COLO829 (cell line): ENCODE measurements around the gene B4GALNT1.
A peak's percentile ranks its signal among the peaks of the same experiment; 100 is the strongest.
"Not testable (repeated sequence)": the region's sequence is repeated elsewhere in the genome, so short reads cannot be mapped to it uniquely, and the experiment has no call there.

Experiments
- DNase-seq: peaks from one replicate; pipeline ENCODE4 v3.0.0; 2012; ENCODE audit warnings: low spot score

B4GALNT1 gene

DNA sequence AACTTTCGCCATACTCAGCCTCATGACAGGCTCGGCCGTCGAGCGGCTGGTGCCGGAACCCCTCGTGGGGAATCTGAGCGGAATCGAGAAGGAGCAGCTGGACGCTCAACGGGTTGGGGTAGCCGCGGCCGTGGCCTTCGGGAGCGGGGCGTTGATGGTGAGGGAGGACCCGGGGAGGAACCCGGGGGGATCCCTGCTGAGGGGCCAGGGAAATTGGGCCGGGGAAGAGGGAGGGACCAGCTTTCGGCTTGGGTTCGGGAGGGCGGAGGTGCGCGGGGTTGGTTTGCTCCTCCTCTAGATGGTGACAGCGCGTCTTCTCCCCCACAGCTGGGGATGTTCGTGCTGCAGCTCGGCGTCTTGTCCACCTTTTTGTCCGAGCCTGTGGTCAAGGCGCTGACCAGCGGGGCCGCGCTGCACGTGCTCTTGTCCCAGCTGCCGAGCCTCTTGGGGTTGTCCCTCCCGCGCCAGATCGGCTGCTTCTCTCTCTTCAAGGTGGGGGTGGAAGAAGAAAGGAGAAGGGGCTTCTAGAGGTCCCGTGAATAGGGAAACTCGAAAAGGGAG, 12.0 kb downstream of the B4GALNT1 start:
- DNase-seq = no peak

DNA sequence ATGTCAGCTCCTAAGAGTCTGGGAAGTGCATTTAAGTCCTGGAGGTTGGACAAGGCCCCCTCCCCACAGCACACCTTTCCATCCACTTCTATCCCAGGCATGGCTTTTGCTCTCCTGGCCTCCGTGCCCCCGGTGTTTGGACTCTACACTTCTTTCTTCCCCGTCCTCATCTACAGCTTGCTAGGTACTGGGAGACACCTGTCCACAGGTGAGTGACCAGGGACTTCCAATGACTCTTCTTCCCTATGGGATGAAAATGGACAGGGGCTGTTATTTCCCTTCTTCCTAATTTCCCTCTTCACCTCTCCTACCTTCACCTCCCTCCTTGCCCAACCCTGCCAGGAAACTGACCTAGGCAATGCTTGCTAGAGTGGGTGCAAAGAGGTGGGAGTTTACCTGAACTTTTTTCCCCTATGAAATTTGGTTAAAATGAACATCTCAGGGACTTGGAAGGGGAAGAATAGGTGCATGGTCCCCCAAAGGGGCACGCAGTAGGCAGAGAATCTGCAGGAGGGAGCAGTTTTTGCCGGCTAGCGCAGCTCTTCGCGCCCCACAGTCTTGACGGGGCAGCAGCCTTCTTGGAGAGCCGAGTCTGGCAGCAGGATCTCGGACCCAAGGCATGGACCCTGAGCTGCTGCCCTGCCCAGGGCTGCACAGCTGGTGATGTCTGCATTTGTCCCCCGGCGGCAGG, 12.6 kb downstream of the B4GALNT1 start:
- no peak for DNase-seq

DNA sequence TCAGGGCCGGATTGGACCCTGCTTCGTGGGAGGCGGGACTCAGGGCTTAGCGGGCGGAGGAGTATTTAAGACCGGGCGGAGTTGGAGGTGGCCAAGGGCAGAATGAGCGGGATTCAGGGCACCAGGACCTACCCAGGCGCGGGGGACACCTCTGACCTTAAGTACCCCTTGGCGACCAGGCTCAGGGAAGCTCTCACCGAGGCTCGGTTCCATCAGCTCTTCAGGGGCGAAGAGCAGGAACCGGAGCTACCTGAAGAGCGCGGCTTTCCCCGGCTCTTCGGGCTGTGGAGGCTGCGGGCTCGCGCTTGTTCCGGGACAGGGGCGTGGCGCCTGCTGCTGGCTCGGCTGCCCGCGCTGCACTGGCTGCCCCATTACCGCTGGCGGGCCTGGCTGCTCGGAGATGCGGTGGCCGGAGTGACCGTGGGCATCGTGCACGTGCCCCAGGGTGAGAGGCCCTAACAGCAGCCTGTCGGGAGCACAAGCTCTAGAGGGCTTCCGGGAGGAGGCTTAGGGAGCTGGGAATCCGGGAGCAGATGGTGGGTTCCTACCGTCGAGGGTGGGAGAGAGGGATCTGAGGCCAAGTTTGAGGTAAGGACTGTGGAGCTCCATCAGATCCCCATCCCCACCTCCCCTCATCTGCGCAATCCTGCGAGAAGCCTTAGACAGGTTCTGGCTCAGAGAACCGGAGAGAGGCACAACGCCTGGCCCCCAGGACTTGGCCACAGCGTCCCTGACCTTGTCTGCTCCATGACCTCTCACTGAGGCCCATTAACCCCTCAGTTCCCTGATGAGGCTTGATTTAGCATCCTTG, 13.4 kb downstream of the B4GALNT1 start:
- DNase-seq = no peak

DNA sequence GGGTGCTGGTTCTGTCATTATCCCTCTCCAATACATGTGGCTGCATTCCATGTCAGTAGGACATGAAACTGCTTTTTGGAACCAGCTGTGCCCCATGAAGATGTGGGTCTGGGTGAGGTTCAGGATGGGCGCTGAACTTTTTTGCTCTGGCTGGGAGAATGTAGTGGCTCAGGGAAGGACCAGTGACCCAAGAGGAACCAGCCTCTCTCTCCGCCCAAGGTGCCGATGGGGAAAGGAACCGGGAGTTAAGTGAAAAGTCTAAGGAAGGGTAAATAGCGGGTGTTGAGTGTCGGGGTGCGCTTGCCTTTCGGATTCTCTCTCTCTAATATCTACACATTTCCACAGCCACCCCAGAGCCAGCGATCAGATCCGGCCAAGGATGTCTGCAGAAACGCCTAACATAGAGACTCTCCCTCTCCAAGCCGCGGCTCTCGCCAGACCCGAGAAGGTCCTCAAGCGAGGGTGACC, 14.0 kb downstream of the B4GALNT1 start:
- DNase-seq = no peak

DNA sequence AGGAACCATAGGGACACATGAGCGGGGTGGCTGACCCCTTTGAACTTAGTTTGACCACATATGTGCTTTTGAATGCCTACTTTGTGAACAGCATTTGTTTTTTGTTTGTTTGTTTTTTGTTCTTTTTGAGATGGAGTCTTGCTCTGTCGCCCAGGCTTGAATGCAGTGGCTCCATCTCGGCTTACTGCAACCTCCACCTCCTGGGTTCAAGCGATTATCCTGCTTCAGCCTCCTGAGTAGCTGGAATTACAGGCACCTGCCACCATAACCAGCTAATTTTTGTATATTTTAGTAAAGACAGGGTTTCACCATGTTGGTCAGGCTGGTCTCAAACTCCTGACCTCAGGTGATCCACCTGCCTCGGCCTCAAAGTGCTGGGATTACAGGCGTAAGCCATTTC, 14.6 kb downstream of the B4GALNT1 start:
- DNase-seq = not testable (repeated sequence)

DNA sequence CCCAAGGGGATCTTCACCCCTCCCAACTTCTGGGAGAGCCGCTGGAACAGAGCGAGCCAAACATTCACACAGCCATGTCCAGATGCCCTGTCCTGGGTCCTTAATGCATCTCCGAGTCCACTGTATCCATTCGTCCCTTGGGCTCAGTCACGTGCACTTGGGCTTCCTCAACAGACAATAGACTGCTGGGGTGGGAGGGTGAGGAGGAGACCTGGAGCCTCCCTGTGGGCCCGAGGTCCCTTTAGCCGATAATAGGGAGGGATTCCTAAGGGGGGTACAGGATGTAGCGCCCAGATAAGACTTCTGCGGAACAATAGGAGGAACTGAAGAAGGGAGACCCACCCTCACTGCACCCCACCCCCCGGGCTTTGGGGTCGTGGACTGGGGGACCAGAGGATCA, 15.1 kb downstream of the B4GALNT1 start:
- DNase-seq = no peak

DNA sequence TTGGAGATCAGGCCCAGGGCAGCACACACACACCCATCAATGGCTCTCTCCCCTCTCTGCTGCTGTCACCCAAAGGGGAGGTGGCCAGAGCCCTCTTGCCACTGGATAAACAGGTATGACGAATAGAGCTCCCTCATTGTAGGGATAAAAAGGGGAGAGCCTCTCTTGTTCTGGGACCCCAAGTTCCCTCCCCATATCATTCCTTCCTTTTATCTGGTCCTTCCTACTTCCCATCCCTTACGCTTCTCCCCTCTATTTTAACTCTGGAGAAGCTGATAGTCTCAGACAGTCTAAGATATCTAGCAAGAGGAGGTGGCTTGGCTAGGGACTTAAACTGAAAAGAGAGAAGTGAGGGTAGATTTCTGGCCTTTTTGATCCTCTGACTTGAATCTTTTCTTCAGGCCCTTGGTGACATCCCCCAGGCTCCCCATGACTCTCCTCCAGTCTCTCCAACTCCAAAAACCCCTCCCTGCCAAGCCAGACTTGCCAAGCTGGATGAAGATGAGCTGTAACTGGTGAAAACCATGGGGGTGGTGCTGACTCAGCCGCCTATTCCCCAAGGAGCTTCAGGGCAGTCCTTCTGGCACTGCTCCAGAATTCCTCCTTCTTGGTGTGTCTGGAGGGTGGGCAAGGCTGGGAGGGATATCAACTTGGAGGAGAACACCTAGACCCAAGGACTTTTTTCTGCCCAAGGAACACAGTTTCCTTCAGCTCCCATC, 16.5 kb downstream of the B4GALNT1 start:
- DNase-seq = no peak

DNA sequence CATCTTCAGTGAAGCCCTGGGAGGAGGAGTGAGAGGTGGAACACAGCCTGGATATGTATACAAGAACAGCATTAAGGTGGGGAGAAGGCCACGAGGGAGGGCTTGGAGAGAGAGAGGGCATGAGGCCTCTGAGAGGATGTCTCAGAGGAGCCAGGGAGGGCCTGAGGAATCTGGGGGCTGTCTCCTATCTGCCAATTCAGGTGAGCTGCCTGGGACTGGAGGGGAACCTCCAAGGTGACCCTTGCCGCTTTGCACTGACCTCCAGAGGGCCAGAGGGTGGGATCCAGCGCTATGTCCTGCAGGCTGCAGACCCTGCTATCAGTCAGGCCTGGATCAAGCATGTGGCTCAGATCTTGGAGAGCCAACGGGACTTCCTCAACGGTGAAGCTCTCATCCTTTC, 17.4 kb downstream of the B4GALNT1 start:
- DNase-seq = no peak

DNA sequence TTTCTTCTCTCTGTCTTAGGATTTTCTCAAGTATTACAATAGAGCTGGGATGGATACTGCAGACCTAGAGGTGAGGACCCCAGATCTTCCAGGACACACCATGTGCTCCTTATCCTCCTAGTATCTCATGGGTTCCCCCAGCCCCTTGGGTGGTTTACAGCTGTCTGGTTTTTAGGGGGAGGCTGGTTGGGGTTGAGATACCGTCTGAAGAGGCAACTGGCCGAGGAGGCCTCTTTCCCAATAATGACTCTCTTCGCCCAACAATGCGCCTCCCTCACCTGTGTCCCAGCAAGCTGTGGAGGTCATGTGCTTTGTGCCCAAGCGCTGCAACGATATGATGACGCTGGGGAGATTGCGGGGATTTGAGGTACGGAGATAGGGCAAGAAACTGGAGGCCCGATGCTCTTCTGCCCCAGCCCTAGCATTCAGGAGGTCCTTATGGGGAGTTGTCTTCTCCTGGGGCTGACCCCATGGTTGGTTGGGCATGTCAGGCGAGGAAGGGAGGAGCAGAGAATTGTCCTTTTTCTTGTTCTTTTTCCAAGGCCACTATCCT, 18.0 kb downstream of the B4GALNT1 start:
- no peak for DNase-seq

DNA sequence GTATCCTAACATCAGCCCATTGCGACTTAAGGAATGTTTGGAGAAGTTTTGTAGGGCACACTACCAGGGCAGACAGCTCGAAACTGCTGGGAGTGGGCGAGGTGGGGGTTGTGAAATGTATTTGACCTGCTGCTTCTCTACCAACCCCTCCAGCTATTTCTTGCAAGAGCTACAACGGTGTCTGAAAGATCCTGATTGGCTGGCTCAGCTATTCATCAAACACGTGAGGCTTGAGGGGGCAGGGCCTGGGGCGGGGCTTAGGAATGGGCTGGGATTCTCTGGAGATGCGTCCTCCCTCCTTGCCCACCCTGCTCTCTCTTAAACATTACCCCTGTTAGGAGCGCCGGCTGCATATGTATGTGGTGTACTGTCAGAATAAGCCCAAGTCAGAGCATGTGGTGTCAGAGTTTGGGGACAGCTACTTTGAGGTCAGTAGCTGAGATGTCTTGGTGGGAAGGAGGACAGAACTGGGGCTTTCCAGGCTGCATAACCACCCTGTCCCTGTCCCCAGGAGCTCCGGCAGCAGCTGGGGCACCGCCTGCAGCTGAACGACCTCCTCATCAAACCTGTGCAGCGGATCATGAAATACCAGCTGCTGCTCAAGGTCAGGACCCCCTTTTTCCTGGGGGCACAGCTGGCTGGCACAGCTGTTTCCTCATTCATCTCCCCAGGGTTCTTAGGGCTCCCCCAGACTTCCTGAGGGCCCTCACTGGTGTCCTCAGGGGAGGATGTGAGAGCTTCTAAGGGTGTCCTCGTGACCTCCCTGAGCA, 18.6 kb downstream of the B4GALNT1 start:
- no peak for DNase-seq

DNA sequence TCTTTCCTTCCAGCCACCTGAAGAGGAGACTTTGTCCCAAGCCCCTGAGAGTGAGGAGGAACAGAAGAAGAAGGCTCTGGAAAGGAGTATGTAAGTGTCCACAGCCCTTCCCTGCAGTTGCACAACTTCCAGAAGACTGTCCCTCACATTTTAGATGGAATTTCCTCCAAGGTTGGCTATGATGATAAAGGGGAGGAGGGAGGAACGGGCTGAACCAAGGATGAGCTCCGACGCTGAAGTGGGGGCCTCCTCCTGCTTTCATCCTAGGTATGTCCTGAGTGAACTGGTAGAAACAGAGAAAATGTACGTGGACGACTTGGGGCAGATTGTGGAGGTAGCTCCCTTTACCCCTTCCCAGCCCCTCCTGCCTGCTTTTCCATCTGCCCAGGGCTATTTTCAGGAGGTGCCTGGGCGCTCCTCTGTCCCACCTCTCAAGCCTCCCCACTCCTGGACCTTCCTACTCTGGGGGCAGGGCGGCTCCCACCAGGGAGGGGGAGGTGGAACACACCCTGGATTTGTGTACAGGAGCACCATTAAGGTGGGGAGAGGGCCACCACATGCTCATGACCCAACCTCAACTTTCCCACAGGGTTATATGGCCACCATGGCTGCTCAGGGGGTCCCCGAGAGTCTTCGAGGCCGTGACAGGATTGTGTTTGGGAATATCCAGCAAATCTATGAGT, 19.4 kb downstream of the B4GALNT1 start:
- no peak for DNase-seq

DNA sequence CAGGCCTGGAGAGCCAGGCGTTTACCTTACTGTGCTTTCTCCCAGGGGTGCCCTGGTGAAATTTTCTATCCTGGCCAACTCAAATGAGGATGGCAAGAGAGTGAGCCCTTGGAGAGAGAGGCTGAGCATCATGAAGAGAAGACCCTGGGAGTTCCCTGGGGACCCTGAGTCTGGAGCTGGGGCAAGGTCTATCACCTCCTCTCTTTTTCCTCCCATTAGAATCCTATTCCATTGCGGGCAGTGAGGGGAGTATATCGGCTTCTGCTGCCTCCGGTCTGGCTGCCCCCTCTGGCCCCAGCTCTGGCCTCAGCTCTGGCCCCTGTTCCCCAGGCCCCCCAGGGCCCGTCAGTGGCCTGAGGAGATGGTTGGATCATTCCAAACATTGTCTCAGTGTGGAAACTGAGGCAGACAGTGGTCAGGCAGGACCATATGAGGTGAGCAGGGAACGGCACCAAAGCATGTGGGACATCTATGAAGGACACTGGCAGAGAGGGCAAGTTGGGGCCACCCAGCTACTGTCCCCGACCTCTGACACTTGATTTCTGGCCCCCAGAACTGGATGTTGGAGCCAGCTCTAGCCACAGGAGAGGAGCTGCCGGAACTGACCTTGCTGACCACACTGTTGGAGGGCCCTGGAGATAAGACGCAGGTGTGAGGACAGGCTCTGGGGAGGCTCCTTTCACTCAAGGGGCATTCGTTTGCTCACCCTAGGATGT, 20.1 kb downstream of the B4GALNT1 start:
- DNase-seq = no peak

DNA sequence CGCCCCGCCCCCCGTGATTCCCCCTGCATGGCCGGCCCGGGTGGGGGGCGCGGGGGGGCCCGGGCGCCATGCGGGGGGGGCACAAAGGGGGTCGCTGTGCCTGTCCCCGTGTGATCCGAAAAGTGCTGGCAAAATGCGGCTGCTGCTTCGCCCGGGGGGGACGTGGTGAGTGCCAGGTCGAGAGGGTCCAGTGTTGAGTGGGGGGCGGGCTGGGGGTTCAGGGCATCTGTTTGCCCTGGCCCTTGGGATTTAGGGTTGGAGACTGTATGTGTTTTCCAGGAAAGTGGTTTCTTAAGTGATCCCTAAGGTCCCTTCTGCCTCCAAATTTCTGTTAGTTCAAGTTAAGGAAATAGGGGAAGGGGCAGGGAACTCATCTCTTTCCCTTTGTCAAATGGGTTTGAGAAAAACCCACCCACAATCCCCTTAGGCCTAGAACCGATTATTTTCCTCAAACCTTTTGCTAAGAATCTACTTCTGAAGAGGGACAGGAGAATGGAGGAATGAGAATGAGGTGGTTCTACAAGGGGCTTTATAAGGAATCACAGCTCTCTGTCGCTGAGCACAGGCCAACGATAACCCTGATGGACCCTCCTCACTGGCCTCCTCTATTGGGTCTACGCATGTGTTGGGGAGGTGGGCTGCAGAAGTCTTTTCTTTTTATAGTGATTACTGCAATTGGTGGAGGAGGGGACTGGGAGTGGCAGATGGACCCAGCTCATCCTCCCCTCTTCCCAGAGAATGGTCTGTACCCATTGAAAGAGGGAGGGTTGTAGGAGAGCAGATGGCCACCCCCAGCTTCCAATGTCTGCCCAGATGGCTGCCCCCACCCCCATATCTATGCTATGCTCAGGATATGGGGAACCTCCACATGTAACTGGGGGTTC, 20.9 kb downstream of the B4GALNT1 start:
- no peak for DNase-seq

DNA sequence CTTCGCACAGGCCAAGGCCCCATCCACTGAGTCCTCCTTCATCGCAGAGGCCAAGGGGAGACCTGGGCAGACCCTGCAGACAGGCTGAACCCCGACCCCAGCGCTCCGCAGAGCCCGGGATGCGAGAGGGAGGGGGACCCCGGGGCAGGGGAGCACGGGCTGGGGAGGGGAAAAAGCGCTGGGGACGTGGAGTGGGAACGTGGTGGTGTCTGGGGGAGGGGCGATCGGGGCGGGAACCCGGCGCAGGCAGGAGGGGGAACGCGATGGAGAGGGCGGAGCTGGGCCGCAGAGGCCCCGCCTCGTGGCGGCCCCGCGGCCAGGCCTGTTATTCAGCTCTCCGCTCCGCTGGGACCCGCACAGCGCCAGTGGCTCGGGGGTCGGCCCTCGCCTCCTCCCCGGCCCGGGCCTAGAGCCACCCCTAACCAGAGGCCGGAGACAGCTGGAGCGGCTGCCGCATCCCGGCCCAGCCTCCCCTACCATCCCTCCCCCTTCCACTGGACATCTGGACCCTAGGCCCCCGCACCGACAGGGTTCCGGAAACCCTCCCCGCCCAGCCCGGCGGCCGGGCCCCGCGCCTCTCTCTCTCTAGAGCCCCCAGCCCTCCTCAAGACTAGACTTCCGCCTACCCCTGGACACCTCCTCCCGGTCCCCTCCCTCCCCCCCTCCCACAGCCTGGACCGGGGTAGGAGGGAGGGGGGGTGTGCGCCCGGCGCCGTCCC, 21.7 kb downstream of the B4GALNT1 start, which contains the start of gene ARHGEF25:
ARHGEF25 (plus strand) TSS at position 328 of the 719 bp plus-strand sequence. CDS start 460 bp downstream, outside the sequence.
- DNase-seq = peak; percentile 85

DNA sequence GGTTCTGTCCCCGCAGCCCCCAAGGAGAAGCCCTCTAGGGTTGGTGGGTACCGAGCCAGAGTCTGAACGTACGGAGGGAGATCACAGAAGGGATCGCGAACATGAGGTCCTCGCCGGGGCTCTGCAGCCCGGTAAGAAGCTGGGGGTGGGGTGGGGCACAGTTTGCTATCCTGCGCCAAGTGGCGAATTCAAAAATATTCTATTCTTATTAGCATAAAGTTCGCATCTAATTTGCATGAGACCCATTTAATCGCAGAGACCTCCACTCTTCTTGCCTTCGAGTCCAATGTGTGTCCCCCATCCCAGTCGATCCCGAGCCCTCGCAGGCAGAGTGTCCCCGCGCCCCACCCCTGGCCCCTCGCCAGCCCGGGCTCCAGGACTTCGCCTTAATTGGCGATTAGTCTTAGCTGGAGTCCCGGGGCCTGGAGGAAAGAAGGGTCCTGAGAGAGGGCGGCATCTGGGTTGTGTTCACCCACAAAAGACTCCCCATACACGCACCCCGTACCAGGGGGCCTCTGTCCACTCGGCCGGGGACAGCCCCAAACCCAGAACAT, 22.4 kb downstream of the B4GALNT1 start:
- no peak for DNase-seq

DNA sequence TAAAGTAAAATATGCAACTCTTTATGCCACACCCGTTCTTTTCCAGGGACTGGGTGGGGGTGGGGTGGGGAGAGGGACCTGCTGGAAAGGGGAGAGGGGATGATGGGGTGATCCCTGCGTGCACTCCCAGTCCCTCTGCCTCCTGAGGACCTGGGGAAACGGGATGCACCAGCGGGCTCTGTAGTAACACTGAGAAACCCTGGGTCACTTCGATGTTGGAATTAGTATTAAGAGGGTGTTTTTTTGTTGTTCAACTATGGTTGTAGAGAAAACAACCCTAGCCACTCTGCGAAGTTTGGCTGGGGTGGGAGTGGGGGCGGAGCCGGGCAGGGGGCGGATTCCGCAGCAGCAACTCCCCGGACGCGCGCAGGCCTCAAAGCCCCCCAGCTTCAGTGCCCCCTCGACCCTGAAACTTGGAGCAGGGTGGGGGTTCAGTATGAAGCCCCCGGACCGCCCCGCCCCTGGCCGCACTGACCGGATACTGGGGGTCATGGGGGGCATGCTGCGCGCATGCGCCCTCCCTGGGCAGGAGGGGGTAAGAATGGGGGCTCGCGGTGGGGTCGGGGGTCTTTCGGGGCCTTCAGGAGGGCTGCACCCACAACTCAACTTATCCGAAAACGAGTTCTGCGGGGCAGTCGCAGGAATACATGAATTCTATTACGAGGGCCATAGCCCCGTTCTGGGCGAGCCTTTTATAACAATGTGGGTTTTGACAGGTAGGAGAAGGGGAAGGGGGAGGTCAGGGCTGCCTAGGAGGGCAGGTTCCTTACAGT, 23.0 kb downstream of the B4GALNT1 start:
- no peak for DNase-seq

DNA sequence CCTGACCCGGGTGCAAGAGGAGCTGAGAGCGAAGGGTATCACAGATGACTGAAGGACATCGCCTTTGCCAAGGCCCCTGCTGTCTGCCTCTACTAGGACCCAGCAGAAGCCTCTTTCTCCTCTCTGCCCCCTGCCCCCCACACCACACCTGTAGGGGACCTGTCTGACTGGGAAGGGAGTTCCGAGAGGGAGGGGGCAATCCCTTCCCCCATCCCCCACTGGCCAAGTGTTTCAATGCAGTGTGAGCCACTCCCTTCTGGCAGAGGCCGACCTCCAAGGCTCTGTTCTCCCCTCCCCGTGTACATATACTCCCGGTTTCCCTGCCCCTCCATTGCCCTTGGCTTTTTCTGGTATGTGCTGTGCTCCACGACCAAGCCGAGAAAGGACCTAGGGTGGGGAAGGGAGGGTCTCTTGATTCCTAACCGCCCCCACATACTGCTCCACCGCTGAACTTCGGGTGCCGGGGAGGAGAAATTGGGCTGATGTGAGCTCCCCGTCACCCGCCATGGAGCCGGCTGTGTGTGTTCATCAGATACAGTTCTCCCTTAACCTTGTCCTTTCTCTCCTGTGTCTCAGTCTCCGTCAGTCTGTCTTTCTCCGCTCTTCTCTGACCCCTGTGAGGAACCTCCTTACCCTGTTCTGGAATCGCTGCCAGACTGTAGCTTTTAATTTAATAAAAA, 23.8 kb downstream of the B4GALNT1 start:
- DNase-seq = no peak
